ENCODE data around the gene DUSP7. TPM values are rescaled to one million over a fixed set of nuclear protein-coding genes. Genes with fewer than 3 reads are reported as not detected.

DUSP7 gene
- total RNA-seq, 1 experiment from 2014 or later: 40.9 TPM

DNA sequence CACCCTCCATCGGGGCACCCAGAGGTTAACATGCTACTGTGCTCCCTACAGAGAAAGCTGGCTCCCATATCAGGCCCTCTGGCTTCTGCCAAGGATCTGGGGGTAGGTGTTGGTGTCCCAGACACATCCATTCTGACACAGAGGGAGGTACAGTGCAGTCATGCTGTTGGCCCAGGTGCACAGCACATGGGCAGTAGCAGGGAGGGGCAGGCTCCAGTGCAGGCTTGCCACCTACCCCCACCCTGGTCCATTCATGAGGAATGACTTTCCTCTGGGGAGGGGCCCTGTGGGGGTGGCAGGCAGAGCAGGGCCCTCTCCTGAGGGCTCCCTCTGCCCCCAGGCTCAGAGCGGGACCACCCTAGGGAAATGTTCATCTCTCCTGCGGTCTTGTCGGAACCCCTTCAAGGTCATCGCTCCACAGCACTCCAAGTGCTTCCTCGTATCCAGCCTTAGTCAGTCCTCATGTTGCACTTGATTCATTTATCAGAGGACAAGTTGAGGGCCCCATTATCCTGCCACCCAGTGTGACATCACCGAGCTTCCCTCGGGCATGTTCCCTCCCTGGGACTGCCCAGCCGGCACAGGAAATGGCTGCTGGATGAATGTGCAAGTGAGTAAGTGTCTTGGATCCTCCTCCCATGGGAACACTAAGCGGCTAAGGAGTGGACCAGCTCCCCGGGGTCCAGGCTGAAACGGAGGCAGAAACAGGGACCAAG lies 10.0 kb downstream of the DUSP7 start:
- peak overlapping the region; percentile 41; the same call in 1 of the 2 replicates for H3K4me3 ChIP-seq (ENCODE audit: low read length)
- ATAC-seq: peak; percentile 78
- POLR2A ChIA-PET (ENCODE audit: unreplicated experiment): interaction anchor here (0.6 to 1.8 kb wide), 4 partner anchors 8 to 49 kb away, joined by 4 to 19 read pairs (median 4); no protein-coding TSS in a partner anchor
- CTCF ChIA-PET: interaction anchor here (0.6 to 1.3 kb wide), 2 partner anchors 45 to 105 kb away, joined by 3 to 5 read pairs; partner anchors contain the start of gene RRP9
- TSS peak; percentile 41 for BruUV-seq (replicated peaks)
- no peaks in the 10 kb centered on the region for H3K9me3 ChIP-seq (ENCODE audit: low read length)
- H3K4me1 ChIP-seq (ENCODE audit: insufficient read depth, low read length): peaks cover 37% of the 10 kb centered on the region
- peak overlapping the region; percentile 97 for H3K9ac ChIP-seq (ENCODE audit: low read length)
- peaks cover 6% of the 10 kb centered on the region for H3F3A ChIP-seq (ENCODE audit: low read length, unreplicated experiment)
- peaks cover 17% of the 10 kb centered on the region for H3K36me3 ChIP-seq (ENCODE audit: low read depth, low read length)
- DNase-seq: peak; percentile 98
- intact Hi-C loops (cut with micrococcal nuclease): loop anchor here (2.0 kb wide), 1 partner anchor 98 kb away; no protein-coding TSS in a partner anchor
- H3K27me3 ChIP-seq (ENCODE audit: low read length): no peaks in the 10 kb centered on the region
- peak overlapping the region; percentile 77 for H3K4me2 ChIP-seq (ENCODE audit: low read length)
- peaks cover 12% of the 10 kb centered on the region for H3K79me2 ChIP-seq (ENCODE audit: low read length)
- H3K9me2 ChIP-seq (replicated peaks; ENCODE audit: low read length): no peaks in the 10 kb centered on the region
- TF ChIP-seq, protein P1, sequence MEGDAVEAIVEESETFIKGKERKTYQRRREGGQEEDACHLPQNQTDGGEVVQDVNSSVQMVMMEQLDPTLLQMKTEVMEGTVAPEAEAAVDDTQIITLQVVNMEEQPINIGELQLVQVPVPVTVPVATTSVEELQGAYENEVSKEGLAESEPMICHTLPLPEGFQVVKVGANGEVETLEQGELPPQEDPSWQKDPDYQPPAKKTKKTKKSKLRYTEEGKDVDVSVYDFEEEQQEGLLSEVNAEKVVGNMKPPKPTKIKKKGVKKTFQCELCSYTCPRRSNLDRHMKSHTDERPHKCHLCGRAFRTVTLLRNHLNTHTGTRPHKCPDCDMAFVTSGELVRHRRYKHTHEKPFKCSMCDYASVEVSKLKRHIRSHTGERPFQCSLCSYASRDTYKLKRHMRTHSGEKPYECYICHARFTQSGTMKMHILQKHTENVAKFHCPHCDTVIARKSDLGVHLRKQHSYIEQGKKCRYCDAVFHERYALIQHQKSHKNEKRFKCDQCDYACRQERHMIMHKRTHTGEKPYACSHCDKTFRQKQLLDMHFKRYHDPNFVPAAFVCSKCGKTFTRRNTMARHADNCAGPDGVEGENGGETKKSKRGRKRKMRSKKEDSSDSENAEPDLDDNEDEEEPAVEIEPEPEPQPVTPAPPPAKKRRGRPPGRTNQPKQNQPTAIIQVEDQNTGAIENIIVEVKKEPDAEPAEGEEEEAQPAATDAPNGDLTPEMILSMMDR (conservative IDR thresholded peaks at IDR 0.05; ENCODE audit: low read depth, low read length): no peak
- TF ChIP-seq EZH2phosphoT487 (IDR thresholded peaks at IDR 0.05; ENCODE audit: borderline replicate concordance, low read length) (no peak), EZH2 (IDR thresholded peaks at IDR 0.05; ENCODE audit: low read length, unreplicated experiment) (no peak)
- H2AFZ ChIP-seq (ENCODE audit: low read length): peak overlapping the region; percentile 27; the same call in 1 of the 2 replicates
- H4K20me1 ChIP-seq (ENCODE audit: low read length): no peaks in the 10 kb centered on the region
- H3K27ac ChIP-seq (ENCODE audit: low read length): peak overlapping the region; percentile 99

DNA sequence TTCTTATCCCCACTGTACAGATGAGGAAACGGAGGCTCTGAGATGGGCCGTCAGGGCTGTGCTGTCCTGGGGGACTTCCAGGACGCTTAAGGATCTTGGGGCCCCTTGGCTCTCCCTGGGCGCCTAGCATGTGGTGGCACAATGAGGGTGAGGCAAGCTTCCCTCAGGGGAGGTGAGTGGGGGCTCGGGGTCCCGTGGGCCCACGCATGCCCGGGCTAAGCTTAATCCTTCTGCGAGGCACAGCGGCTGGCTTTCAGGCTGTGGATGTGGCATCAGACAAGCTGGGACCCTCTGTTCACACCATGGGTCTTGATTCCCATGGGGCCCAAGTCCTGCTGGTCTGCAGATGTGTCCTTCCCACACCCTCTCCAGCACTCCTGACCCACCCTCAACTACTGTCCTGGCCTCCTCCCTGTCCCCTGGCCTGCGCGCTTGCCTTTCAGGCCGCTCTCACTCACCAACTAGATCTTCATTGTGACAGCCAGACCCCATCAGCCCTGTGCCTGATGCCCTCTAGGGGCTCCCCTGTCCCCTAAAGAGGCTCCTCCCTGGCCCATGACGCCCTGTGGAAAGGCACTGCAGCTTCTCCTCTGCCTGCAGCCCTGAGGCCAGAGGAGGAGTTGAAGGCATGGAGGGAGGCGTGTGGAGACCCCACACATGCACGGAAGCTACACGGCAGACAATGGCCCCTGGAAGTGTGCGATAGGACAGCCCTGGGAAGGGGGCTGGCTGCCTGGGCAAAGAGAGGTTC lies 11.3 kb downstream of the DUSP7 start:
- Histone ChIP-seq H3K4me3 (ENCODE audit: low read length) (no peak overlapping the region), H3K4me1 (ENCODE audit: insufficient read depth, low read length) (peaks cover 37% of the 10 kb centered on the region), H3K9ac (ENCODE audit: low read length) (peak overlapping the region; percentile 97), H3K27ac (ENCODE audit: low read length) (peak overlapping the region; percentile 99), H2AFZ (ENCODE audit: low read length) (no peak overlapping the region), H3F3A (ENCODE audit: low read length, unreplicated experiment) (peaks cover 6% of the 10 kb centered on the region), H3K4me2 (ENCODE audit: low read length) (peak overlapping the region; percentile 77), H3K9me2 (replicated peaks; ENCODE audit: low read length) (no peaks in the 10 kb centered on the region), H3K9me3 (ENCODE audit: low read length) (no peaks in the 10 kb centered on the region), H3K79me2 (ENCODE audit: low read length) (no peaks in the 10 kb centered on the region), H3K27me3 (ENCODE audit: low read length) (no peaks in the 10 kb centered on the region), H3K36me3 (ENCODE audit: low read depth, low read length) (peaks cover 4% of the 10 kb centered on the region), H4K20me1 (ENCODE audit: low read length) (no peaks in the 10 kb centered on the region)
- ATAC-seq (no peak), DNase-seq (no peak)
- TF ChIP-seq EZH2phosphoT487 (IDR thresholded peaks at IDR 0.05; ENCODE audit: borderline replicate concordance, low read length) (no peak), EZH2 (IDR thresholded peaks at IDR 0.05; ENCODE audit: low read length, unreplicated experiment) (no peak)
- TF ChIP-seq, protein P1 (conservative IDR thresholded peaks at IDR 0.05; ENCODE audit: low read depth, low read length): 0 out of 2 replicates have a peak, but pooled peaks have one; percentile 9
- intact Hi-C loops (cut with micrococcal nuclease): no loop called here
- POLR2A ChIA-PET (ENCODE audit: unreplicated experiment): no interaction called here
- CTCF ChIA-PET: no interaction called here
- no TSS peak for BruUV-seq (replicated peaks)
